Mucosa of descending colon (tissue), 3 donors: ENCODE results near the gene LIPA. TPM values are rescaled to one million over a fixed set of nuclear protein-coding genes. Genes with fewer than 3 reads are reported as not detected.
"Not testable (repeated sequence)": the region's sequence is repeated elsewhere in the genome, so short reads cannot be mapped to it uniquely, and the experiment has no call there.

Source experiments
- ATAC-seq: fragments of 200-7000 bp; cut with Tn5 transposase; one replicate; pipeline ENCODE4 v1.9.1; 2020; ENCODE audit warnings: mild to moderate bottlenecking, moderate library complexity
- DNase-seq, 3 donors: peaks; one replicate each; pipeline ENCODE4 v3.0.0-alpha.2; 2020
- H3K36me3 ChIP-seq: fragments of 200-600 bp; one replicate; pipeline ENCODE4 v1.8.0; 2021; ENCODE audit warnings: low read depth, mild to moderate bottlenecking
- H3K4me1 ChIP-seq: fragments of 200-600 bp; one replicate; pipeline ENCODE4 v1.8.0; 2021; ENCODE audit warnings: low read depth, mild to moderate bottlenecking
- H3K4me3 ChIP-seq: fragments of 200-600 bp; one replicate; pipeline ENCODE4 v1.8.0; 2021; ENCODE audit warnings: mild to moderate bottlenecking
- H3K9me3 ChIP-seq: fragments of 200-600 bp; one replicate; pipeline ENCODE4 v1.8.0; 2021; ENCODE audit warnings: mild to moderate bottlenecking
- intact Hi-C, 2 donors: fragments of 100-400 bp; cut with DNase I in 1 of 2; cut with micrococcal nuclease in 1 of 2; formaldehyde crosslinking; loops; one replicate each; pipeline versions ENCODE4 v1.11.0 to v1.11.1; 2022; cut with DNase I, micrococcal nuclease
- total RNA-seq, 3 donors: library from RNA; stranded (reverse); fragmentation: NEBNext Ultra II Directional in 2 of 3; extraction: Animal tissue kit (Norgen Biotek cat#: 25700) in 2 of 3; gene quantifications; one replicate each; pipeline versions ENCODE4 v1.2.1 to v1.2.4, GENCODE V29; 2021 to 2023
- TF ChIP-seq, protein P1 (sequence below): fragments of 200-600 bp; IDR thresholded peaks from one replicate; pipeline ENCODE4 v1.8.0; 2022; ENCODE audit warnings: antibody characterized with exemption, mild to moderate bottlenecking
- donor health status: DM: no; HTN: no; CAD: no; lungs with moderate emphysema.
- donor health status: DM: no; HTN: no; CAD: no.
- donor health status: DM: no; HTN: yes; CAD: no.

LIPA gene
- total RNA-seq, 3 donors from 2014 or later = 20.6 to 34.5 (median 29.6) TPM

- DNase-seq (no peak), ATAC-seq (no peak)
- H3K4me1 ChIP-seq = no peaks in the 10 kb centered on the region
- no peaks in the 10 kb centered on the region for H3K9me3 ChIP-seq
- no peak overlapping the region for H3K4me3 ChIP-seq
- H3K36me3 ChIP-seq = no peaks in the 10 kb centered on the region
- TF ChIP-seq, protein P1, sequence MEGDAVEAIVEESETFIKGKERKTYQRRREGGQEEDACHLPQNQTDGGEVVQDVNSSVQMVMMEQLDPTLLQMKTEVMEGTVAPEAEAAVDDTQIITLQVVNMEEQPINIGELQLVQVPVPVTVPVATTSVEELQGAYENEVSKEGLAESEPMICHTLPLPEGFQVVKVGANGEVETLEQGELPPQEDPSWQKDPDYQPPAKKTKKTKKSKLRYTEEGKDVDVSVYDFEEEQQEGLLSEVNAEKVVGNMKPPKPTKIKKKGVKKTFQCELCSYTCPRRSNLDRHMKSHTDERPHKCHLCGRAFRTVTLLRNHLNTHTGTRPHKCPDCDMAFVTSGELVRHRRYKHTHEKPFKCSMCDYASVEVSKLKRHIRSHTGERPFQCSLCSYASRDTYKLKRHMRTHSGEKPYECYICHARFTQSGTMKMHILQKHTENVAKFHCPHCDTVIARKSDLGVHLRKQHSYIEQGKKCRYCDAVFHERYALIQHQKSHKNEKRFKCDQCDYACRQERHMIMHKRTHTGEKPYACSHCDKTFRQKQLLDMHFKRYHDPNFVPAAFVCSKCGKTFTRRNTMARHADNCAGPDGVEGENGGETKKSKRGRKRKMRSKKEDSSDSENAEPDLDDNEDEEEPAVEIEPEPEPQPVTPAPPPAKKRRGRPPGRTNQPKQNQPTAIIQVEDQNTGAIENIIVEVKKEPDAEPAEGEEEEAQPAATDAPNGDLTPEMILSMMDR = no peak
- intact Hi-C loops = no loop called here
Measured at GRCh38 chr10:89173075-89173474, 78.5 kb downstream of the LIPA start.

GRCh38 chr10:89171996-89172395, 79.6 kb downstream of the LIPA start:
- no peak for ATAC-seq
- intact Hi-C loops = no loop called here

GRCh38 chr10:89171263-89171872, 80.2 kb downstream of the LIPA start:
- Histone ChIP-seq H3K4me3 (no peak overlapping the region), H3K4me1 (no peaks in the 10 kb centered on the region), H3K36me3 (no peaks in the 10 kb centered on the region), H3K9me3 (no peaks in the 10 kb centered on the region)
- ATAC-seq = no peak
- no peak for DNase-seq
- TF ChIP-seq, protein P1 = no peak
- intact Hi-C loops = no loop called here

More at GRCh38 chr10:89171996-89172395, 79.6 kb downstream of the LIPA start:
- Histone ChIP-seq H3K4me3 (no peak overlapping the region), H3K9me3 (no peaks in the 10 kb centered on the region), H3K36me3 (no peaks in the 10 kb centered on the region), H3K4me1 (no peaks in the 10 kb centered on the region)
- no peak for DNase-seq
- TF ChIP-seq, protein P1 = no peak

GRCh38 chr10:89168354-89168900, 83.1 kb downstream of the LIPA start:
- H3K4me3 ChIP-seq, H3K9me3 ChIP-seq, intact Hi-C loops, ATAC-seq, DNase-seq, H3K4me1 ChIP-seq, H3K36me3 ChIP-seq: not testable (repeated sequence)

DNA sequence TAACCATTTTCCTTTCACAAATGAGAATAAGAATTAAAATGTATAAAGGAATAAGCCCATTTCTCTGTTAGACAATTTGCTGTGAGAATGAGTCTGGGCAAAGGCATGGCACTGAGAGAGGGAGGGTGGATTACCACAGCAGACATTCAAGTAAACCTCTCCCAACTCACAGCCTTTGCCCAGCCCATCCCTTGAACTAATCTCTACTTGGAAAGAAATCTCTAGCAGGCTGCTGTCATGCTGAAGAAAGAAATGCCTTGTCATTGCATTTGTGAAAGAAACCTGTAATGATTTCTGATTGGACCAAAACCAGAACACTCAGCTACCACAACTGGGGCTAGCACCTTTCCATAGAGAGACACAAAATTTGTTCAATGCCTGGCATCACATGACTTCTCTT, 83.7 kb downstream of the LIPA start:
- H3K4me1 ChIP-seq = no peaks in the 10 kb centered on the region
- intact Hi-C loops = no loop called here

GRCh38 chr10:89165923-89166322, 85.7 kb downstream of the LIPA start:
- DNase-seq = no peak
- no peak for ATAC-seq

More for the DNA sequence above, 83.7 kb downstream of the LIPA start:
- no peaks in the 10 kb centered on the region for H3K36me3 ChIP-seq
- ATAC-seq = no peak
- TF ChIP-seq, protein P1 = no peak
- DNase-seq = no peak
- no peaks in the 10 kb centered on the region for H3K9me3 ChIP-seq
- H3K4me3 ChIP-seq = no peak overlapping the region

More at GRCh38 chr10:89165923-89166322, 85.7 kb downstream of the LIPA start:
- H3K4me1 ChIP-seq = no peaks in the 10 kb centered on the region
- intact Hi-C loops = no loop called here
- no peaks in the 10 kb centered on the region for H3K9me3 ChIP-seq
- TF ChIP-seq, protein P1 = no peak
- no peaks in the 10 kb centered on the region for H3K36me3 ChIP-seq
- no peak overlapping the region for H3K4me3 ChIP-seq
